G401 (cell line): ENCODE results near the gene IGFBP4. TPM values are rescaled to one million over a fixed set of nuclear protein-coding genes. Genes with fewer than 3 reads are reported as not detected.

Experiments used
- DNase-seq: peaks from one replicate; pipeline ENCODE4 v3.0.0-alpha.2; 2015; ENCODE audit warnings: low spot score
- in situ Hi-C: cut with HindIII; loops from 2 replicates; pipeline ENCODE4 v1.10.0; 2016; ENCODE audit warnings: low sequenced_read_pairs, mixed read lengths
- total RNA-seq: library from RNA; depleted of rRNA; stranded (reverse); fragments of >200 nt; shearing (Covaris generic); gene quantifications from 2 replicates; pipeline ENCODE4 v1.2.3, GENCODE V29; 2014

IGFBP4 gene
- total RNA-seq, 1 experiment from 2014 or later = 46.2 TPM

DNA sequence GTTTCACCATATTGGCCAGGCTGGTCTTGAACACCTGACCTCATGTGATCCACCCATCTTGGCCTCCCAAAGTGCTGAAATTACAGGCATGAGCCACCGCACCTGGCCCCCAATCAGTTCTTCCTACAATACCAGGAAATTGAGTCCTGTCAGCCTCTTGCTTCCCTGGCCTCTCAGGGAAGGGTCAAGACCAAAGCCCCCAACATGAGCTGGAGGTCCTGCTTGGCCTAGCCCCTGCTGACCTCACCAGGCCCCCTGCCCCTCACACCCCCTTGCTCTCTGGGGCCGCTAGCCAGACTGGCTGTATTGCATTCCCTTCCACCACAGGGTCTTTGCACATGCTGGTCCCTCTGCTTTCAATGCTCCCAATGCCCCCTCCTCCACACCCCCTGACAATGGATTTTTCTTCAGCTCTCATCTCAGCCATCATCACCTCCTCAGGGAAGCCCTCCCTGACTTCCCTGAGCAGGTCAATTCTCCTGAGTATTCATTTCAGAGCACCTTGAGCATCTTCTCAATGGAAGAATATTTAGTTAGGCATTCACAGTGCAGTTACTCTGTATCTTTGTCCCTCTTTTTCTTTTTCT, 24.1 kb downstream of the IGFBP4 start:
- DNase-seq = no peak

DNA sequence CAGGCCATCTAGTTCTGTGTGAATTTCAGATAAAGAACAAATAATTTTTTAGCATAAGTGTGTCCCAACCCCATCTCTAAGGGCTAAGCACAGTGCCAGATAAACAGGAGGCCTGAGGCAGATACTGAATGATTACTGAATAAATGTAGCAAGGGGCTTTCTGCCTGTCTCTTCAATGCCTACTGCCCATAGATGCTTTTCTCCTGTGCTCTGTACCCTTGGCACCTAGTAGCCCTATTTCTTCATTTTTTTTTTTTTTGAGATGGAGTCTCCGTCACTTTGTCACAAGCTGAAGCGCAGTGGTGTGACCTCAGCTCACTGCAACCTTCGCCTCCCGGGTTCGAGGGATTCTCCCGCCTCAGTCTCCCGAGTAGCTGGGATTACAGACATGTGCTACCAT, 25.3 kb downstream of the IGFBP4 start:
- in situ Hi-C loops = no loop called here
- DNase-seq = no peak

More for the DNA sequence above, 24.1 kb downstream of the IGFBP4 start:
- in situ Hi-C loops = no loop called here

DNA sequence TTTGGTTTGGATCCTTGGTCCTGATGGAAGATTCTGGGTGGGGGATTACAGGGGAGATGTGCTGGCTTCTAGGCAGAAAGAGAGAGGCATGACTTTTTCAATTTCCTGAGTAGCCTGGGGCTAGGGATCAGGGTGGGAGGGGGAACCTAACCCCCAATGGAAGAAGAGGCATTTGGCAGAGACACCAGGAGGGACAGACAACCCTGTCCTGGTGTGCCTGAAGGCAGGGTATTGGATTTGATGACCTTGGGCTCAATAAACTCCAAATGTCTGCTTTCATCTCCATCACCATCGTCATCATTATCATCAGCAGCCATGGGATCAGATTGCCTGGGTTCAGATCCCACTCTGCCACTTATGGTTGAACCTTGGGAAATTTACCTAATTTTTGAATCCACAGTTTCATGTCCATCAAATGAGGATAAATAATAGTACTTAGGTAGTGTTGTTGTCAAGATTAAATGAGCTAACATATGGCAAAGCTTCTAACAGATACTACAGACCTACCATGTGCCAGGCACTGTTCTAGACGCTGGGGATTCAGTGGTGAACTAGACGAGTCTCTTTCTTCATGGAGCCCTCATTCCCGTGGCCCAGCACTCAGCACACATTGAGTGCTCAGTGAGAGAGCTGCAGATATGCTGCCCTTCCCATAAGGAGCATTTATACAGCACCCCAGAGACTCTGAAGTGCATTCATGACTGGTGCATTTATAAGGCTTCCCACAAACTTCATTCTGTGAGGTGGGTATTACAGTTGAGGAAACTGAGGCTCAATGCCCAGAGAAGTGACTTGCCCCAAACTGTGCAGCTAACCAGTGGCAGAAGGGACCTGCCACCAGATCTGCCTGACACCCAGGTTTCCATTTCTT, 26.8 kb downstream of the IGFBP4 start:
- in situ Hi-C loops = no loop called here
- no peak for DNase-seq

DNA sequence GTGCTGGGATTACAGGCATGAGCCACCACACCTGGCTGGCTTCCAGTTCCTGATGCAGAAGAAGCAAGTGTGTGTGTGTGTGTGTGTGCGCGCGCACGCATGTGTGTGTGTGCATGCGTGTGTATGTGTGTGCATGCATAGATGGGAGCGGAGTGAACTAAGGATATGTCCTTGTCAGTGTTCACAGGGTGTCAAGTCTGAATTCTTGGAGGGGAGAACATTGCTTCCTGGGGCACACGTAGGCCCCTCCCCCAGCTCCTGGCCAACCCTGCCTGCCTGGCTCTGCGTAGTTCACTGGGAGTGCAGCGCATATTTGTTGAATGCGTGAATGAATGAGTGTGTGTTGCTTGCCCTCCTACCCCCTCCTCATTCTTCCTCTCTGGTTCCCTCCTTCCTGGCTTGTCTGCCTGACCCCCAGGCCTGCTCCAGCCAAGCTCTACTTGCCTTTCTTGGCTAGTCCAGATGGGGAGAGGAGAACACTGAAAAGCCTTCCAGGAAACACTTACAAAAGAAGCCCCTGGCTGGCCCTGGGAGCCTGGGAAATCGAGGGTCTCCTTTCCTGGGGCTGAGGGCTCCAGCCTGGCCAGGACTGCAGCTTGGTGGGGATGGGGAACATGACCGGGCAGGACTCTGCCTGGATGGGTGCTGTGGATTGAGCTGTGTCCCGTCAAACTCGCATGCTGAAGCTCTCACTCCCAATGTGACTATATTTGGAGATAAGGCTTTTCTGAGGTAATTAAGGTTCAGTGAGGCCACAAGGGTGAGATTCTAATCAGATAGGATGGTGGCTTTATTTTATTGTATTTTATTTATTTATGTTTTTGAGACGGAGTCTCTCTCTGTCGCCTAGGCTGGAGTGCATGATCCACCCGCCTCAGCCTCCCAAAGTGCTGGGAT, 27.9 kb downstream of the IGFBP4 start:
- no peak for DNase-seq
- in situ Hi-C loops = no loop called here

DNA sequence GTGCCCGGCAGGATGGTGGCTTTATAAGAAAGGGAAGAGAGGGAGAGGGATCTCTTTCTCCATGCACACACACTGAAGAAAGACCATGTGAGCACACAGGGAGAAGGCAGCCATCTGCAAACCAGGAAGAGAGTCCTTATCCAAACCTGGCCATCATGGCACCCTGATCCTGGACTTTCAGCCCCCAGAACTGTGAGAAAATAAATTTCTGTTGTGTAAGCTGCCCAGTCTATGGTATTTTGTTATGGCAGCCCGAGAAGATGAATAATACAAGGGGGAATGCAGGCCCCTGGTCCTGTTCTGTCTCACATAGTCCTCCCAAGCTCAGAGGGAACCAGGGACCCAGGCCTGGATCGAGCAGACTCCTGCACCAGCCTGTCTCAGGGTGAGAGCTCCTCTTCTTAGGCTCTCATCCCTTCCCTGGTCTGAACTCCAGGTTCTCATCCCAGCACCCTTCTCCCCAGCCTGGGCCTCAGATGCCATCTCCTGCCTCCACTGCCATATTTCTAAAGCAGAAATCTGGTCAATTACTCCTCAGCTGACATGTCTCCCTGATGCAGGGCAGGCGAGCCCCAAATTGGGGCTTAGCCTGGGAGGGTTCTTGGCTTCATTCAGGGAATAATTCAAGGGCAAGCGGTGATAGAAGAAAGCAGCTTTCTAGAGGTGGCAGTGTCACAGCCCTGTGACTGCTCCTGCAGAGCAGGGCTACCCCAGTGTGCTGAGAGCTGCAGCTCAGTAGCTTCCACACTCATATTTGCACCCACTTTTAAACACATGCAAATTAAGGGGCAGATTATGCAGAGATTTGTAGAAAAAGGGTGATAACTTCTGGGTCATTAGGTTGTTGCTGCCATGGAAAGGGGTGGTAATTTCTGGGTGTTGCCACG, 28.8 kb downstream of the IGFBP4 start:
- no peak for DNase-seq
- in situ Hi-C loops = no loop called here

DNA sequence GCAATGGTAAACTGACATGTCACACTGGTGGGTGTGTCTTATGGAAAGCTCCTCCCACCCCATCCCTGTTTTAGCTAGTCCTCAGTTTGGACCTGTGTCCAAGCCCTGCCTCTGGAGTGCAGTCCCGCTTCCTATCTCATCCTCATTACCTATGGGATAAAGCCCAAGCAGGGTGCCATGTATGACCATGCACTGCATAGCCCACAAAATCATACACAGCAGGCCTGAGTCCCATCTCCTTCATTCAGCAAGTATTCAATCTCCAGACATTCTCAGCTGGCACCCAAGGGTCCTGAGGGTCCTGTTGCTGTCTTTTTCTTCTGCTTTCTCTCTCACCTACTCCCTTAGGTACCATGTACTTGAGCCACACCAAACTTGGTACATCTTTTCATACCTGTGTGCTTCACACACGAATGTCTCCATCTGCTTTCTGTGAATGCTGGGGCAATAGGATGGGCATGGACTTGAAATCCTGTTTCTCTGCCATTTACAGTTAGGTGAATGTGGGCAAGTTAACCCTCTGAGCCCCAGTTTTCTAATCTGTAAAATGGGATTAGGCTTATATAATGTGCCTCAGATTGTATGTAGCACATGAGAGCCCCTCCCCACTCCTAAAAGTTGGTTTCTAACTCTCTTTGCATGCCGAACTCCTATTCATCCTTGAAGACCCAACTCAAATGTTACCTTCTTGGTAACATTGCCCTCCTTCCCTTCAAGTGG, 29.6 kb downstream of the IGFBP4 start:
- in situ Hi-C loops = no loop called here

DNA sequence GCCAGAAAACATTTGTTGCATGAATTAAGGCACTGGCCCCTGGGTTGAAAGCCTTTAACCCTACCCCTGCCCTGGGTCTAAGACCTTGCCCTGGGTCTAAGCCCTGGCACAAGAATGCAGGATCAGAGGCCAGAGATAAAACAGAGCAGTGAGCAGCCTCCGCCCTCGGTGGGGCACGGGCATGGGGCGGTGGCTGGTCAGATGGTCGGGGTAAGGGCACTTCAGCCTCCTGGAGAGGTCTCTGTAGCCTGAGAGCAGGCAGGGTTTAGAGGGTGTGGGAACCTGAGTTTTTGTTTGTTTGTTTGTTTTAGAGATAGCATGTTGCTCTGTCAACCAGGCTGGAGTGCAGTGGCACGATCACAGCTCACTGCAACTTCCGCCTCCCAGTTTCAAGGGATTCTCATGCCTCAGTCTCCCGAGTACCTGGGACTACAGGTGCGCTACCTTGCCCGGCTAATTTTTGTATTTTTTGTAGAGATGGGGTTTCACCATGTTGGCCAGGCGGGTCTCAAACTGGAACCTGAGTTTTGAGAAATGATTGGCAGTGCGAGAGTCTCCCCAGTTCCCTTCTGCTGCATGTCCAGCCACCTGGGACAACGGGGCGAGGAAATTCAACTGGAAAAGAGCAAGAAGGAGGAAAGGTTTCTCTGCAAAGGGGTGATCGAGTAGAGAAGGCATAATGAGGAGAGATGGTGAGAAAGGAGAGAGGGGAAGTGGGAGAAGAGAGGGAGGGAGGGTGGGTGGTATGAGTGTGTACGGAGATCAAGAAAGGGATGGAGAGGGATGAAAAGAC, 30.5 kb downstream of the IGFBP4 start:
- in situ Hi-C loops = no loop called here
- no peak for DNase-seq

More for the DNA sequence above, 29.6 kb downstream of the IGFBP4 start:
- no peak for DNase-seq

DNA sequence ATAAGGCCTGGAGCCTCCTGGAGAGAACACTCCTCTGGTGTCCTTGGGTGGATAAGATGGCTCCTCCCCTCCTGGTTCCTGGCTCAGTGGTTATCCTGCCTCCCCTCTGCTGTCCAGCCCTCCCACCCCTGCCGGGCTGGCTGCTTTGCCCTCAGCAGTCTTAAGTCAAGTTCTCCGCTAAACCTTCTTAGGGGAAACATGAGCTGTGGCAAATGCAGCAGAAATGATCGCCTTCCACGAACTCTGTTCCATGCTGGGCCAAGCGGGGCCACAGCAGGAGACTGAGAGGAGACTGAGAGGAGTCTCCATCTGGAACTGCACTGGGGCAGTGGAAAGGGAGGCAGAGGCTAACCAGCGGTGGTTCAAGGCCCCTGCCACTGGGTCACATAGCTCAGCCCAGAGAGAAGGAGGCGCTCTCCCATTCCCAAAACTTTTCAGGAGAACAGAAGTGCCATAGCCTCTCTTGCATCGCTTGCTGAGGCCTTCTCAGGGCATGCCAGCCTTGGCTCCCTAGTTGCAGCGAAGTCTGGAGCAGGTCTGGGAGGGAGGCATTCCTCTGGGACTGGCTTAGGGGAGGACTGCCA, 31.3 kb downstream of the IGFBP4 start:
- DNase-seq = no peak
- in situ Hi-C loops = no loop called here

DNA sequence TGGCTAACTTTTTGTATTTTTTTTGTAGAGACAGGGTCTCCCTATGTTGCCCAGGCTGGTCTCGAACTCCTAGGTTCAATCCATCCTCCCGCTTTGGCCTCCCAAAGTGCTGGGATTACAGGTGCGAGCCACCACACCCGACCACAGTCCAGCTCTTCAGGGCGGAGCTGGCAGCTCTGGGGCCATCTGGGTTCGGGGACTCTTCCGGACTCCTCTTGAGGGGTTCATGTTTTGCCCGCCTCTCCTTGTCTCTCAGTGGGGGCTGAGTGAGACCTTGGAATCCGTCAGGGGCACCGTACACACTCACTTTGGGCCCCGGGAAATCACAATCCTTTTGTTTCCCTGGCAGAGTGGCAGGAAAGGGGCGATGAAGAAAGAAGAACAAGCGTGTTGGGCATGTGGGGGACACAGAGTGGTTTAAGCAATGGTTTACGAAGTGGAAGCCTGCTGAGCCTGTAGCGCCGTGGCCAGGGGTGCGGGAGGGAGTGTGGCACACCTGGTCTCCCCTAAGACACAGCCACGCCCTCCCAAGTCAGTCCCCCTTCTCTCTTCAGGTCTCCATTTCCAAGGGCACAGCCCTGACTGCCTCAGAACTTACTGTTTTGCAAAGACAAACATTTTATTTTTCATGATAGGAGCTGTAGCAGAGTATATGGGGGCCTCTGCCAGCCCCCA, 32.1 kb downstream of the IGFBP4 start:
- DNase-seq = no peak
- in situ Hi-C loops = no loop called here

DNA sequence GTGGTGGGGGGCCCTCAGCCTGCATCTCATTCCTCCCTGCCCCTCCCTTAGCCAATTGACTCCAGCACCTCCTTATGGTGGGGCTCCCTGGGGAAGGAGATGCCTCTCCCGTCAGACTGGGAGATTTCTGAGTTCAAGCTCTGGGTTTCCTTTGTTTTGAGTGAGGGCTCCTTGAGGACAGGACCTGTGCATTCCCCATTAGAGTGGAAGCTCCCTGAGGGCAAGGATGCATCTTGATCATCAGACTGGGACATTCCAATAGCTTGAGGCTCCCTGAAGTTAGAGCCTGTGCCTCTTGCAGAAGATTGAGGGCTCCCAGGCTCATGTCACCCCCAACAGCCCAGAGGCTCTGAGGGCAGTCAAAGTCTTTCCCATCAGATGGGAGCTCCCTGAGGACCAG, 34.5 kb downstream of the IGFBP4 start:
- DNase-seq = no peak
- in situ Hi-C loops = no loop called here

DNA sequence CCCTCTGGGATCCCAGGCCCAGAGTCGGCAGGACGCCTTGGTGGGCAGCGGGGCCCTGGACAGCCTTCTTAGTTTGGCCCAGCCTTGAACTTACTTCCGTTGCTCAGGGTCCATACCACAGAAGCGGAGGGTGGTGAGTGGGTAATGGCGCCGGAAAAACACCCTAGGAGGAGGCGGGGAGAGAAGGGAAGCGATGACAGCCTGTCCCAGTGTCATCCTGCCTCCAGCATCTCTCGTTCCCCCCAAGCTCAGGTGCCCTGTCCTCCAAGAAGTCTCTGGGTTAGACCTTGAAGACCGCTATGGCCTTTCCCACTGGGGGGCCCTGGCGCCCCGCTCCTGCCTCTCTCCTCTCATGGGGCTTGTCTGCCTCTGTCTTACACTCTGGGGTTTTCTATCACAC, 35.2 kb downstream of the IGFBP4 start:
- no peak for DNase-seq
- in situ Hi-C loops = no loop called here

DNA sequence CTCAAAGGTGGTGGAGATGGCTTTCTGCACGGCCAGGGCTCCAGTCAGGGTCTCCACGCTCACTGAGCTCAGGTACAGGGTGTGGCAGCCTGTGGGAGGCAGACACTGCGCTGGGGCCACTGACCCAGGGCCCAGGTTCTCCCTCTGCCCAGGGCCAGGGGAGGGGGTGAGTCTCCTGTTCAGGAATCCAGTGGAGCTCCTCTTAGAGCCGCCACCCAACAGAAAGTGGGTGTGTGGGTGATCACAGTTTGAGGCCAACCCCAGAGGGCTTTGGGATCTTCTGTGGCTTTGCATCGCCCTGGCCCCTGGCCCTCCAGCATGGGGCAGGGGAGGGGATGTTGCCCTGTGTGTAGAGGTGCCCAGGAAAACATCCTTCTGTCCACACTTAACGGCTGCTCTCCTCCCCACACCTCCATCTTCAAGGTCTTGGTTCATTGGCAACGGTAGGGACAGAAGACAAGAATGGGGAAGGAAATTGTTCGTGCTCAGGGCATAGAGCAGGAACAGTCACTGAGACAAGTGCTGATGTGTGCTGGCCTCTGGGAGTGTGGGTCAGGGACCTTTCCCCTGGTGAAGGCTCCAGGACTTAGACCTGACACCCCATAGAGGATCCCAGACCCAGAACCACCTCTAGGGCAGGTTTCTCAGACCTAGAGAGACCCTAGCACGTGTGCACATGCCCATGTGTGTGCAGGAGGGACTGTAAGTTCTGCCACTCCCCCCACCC, 36.7 kb downstream of the IGFBP4 start:
- DNase-seq = no peak
- in situ Hi-C loops = no loop called here

DNA sequence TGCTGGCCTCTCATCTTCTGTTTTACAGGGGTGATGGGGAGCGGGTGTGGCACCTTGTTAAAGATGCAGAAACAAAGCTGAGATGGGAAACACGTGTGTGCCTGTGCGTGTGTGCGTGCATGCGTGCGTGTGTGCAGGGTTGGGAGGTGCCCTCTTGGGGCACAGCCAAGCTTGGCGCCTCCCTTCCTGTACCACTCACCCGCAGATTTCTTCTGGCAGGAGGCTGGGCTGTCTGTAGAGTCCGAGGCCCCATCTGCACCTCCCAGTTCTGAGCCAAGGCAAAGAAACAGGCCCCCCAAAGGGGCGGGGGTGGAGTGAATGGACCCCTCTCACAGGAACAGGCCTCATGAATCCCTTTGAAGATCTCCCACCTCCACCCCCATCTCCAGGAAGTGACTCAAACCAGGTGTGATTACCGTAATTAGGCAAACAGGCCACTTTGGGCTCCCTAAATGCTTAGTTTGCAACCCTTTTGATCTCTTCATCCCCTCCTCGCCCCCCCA, 37.3 kb downstream of the IGFBP4 start:
- in situ Hi-C loops = no loop called here
- DNase-seq = no peak

DNA sequence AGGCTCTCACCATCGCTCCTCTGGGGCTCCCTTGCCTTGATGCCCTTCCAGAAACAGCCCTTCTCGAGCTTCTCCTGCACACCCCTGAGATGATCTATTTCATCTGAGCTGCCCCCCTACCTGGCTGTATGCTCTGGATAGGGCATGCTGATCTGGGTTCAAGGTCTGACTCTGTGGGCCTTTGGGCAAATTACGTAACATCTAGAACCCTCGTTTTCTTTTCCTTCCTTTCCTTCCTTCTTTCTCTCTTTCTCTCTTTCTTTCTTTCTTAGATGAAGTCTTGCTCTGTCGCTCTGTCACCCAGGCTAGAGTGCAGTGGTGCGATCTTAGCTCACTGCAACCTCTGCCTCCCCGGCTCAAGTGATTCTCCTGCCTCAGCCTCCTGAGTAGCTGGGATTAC, 37.9 kb downstream of the IGFBP4 start:
- in situ Hi-C loops = no loop called here

DNA sequence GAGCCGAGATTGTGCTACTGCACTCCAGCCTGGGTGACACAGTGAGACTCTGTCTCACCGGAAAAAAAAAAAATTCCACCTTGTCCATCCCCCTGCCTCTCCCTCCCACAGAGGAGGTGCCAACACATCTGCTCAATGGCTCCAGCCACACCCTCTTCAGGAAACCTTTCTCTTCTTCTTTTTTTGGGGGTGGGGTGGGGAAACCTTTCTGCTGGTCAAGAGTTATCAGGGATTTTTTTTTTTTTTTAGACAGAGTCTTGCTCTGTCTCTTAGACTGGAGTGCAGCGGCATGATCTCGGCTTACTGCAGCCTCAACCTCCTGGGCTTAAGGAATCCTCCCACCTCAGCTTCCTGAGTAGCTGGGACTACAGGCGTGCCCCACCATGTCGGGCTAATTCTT, 39.5 kb downstream of the IGFBP4 start:
- no peak for DNase-seq
- in situ Hi-C loops = no loop called here

More for the DNA sequence above, 37.9 kb downstream of the IGFBP4 start:
- DNase-seq = no peak

DNA sequence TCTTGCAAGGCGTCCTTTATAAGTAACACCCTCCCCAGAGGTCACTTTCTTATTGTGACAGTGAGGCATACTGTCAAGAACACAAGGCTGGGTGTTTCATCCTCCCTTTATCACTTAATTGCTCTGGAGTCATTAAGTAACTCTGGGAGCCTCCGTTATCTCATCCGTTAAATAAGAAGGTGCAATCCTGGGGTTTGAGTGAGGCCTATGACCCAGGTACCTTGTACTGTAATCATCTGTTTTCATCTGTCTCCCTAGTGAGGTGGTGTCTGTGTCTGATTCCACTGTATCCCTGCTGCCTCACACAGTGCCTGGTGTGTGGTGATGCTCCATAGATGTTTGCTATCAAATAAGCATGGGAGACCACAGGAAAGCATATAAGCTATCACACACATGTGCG, 40.4 kb downstream of the IGFBP4 start:
- DNase-seq = no peak
- in situ Hi-C loops = no loop called here
